RWPE2 (cell line): Measurements from ENCODE around the gene SLBP.

Experiments used
- ATAC-seq: fragments of 200-7000 bp; cut with Tn5 transposase; 3 replicates; pipeline ENCODE4 v1.9.1; 2021; ENCODE audit warnings: low read depth
- DNase-seq: peaks from one replicate; pipeline ENCODE4 v3.0.0-alpha.2; 2020; ENCODE audit warnings: low spot score
- H3K27ac ChIP-seq: fragments of 450-650 bp; 2 replicates; pipeline ENCODE4 v1.5.1; 2017; ENCODE audit warnings: mild to moderate bottlenecking; ENCODE audit not compliant: poor library complexity, severe bottlenecking
- H3K27me3 ChIP-seq: fragments of 250-450 bp; sonication (Bioruptor Pico); 2 replicates; pipeline ENCODE4 v1.5.1; 2021; ENCODE audit warnings: mild to moderate bottlenecking, moderate library complexity; ENCODE audit not compliant: insufficient read depth, poor library complexity, severe bottlenecking
- H3K36me3 ChIP-seq: fragments of 250-450 bp; sonication (Bioruptor Pico); 2 replicates; pipeline ENCODE4 v1.5.1; 2020; ENCODE audit warnings: low read depth, mild to moderate bottlenecking, moderate library complexity
- H3K4me1 ChIP-seq: fragments of 250-450 bp; sonication (Bioruptor Pico); 2 replicates; pipeline ENCODE4 v1.5.1; 2021; ENCODE audit warnings: mild to moderate bottlenecking, moderate library complexity; ENCODE audit not compliant: insufficient read depth, poor library complexity, severe bottlenecking
- H3K4me3 ChIP-seq: fragments of 250-450 bp; sonication (Bioruptor Pico); 2 replicates; pipeline ENCODE4 v1.5.1; 2021; ENCODE audit warnings: mild to moderate bottlenecking, moderate library complexity; ENCODE audit not compliant: severe bottlenecking
- H3K9me3 ChIP-seq: fragments of 250-450 bp; sonication (Bioruptor Pico); 2 replicates; pipeline ENCODE4 v1.5.1; 2021; ENCODE audit warnings: mild to moderate bottlenecking, moderate library complexity; ENCODE audit not compliant: severe bottlenecking
- TF ChIP-seq, protein P1 (sequence below): fragments of 450-650 bp; IDR thresholded peaks from one replicate; pipeline ENCODE4 v1.5.1; 2017; ENCODE audit warnings: mild to moderate bottlenecking, moderate library complexity; ENCODE audit not compliant: poor library complexity, severe bottlenecking

Gene SLBP

DNA sequence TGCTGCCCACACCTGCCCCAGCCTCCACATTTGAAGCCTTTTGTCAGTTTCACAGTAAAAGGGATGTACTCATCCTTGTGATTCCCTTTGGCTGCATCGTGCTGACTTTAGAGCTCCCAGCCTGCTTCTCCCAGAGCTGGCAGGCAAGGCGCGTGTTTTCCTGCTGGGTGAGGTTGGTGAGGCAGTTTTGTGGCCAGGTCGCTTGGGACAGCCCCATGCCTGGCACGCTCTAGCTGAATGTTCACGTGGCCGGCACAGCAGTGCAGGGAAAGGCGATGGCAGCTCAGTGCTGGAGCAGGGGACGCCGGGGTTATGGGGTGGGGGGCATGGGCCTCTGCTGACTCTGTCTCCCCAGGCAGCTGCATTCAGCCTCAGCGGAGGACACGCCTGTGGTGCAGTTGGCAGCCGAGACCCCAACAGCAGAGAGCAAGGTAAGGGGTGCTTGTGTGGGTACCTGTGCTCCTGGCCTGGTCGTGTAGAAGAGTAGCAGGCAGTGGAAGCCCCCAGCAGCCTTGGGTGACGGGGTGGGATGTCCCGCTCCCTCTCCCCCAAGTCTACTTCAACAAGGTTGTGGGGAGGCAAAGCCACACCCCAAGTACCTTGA is 18.5 kb upstream of the SLBP start:
- Histone ChIP-seq H3K9me3 (no peaks in the 10 kb centered on the region), H3K27ac (no peak overlapping the region), H3K36me3 (peaks cover 90% of the 10 kb centered on the region), H3K27me3 (no peaks in the 10 kb centered on the region), H3K4me1 (peaks cover 26% of the 10 kb centered on the region), H3K4me3 (no peak overlapping the region)
- TF ChIP-seq, protein P1, sequence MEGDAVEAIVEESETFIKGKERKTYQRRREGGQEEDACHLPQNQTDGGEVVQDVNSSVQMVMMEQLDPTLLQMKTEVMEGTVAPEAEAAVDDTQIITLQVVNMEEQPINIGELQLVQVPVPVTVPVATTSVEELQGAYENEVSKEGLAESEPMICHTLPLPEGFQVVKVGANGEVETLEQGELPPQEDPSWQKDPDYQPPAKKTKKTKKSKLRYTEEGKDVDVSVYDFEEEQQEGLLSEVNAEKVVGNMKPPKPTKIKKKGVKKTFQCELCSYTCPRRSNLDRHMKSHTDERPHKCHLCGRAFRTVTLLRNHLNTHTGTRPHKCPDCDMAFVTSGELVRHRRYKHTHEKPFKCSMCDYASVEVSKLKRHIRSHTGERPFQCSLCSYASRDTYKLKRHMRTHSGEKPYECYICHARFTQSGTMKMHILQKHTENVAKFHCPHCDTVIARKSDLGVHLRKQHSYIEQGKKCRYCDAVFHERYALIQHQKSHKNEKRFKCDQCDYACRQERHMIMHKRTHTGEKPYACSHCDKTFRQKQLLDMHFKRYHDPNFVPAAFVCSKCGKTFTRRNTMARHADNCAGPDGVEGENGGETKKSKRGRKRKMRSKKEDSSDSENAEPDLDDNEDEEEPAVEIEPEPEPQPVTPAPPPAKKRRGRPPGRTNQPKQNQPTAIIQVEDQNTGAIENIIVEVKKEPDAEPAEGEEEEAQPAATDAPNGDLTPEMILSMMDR = no peak
- ATAC-seq (no peak), DNase-seq (no peak)

DNA sequence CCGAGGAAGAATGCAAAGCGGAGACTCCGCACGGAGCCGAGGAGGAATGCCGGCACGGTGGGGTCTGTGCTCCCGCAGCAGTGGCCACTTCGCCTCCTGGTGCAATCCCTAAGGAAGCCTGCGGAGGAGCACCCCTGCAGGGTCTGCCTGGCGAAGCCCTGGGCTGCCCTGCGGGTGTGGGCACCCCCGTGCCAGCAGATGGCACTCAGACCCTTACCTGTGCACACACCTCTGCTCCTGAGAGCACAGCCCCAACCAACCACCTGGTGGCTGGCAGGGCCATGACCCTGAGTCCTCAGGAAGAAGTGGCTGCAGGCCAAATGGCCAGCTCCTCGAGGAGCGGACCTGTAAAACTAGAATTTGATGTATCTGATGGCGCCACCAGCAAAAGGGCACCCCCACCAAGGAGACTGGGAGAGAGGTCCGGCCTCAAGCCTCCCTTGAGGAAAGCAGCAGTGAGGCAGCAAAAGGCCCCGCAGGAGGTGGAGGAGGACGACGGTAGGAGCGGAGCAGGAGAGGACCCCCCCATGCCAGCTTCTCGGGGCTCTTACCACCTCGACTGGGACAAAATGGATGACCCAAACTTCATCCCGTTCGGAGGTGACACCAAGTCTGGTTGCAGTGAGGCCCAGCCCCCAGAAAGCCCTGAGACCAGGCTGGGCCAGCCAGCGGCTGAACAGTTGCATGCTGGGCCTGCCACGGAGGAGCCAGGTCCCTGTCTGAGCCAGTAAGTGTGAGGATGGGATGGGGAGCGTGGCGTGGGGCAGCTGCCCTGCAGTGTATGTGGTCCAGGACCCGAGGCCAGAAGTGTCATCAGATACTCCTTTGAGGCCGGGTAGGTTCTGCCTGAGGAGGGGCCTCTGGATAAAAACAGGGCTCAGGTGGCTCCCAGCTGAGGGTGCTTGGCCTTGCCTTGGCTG is 16.2 kb upstream of the SLBP start:
- H3K27me3 ChIP-seq = no peaks in the 10 kb centered on the region
- H3K4me1 ChIP-seq = peaks cover 26% of the 10 kb centered on the region
- H3K27ac ChIP-seq = peak overlapping the region; percentile 97
- no peak for DNase-seq
- TF ChIP-seq, protein P1 = no peak
- peaks cover 86% of the 10 kb centered on the region for H3K36me3 ChIP-seq
- H3K9me3 ChIP-seq = no peaks in the 10 kb centered on the region
- no peak for ATAC-seq
- H3K4me3 ChIP-seq = no peak overlapping the region

DNA sequence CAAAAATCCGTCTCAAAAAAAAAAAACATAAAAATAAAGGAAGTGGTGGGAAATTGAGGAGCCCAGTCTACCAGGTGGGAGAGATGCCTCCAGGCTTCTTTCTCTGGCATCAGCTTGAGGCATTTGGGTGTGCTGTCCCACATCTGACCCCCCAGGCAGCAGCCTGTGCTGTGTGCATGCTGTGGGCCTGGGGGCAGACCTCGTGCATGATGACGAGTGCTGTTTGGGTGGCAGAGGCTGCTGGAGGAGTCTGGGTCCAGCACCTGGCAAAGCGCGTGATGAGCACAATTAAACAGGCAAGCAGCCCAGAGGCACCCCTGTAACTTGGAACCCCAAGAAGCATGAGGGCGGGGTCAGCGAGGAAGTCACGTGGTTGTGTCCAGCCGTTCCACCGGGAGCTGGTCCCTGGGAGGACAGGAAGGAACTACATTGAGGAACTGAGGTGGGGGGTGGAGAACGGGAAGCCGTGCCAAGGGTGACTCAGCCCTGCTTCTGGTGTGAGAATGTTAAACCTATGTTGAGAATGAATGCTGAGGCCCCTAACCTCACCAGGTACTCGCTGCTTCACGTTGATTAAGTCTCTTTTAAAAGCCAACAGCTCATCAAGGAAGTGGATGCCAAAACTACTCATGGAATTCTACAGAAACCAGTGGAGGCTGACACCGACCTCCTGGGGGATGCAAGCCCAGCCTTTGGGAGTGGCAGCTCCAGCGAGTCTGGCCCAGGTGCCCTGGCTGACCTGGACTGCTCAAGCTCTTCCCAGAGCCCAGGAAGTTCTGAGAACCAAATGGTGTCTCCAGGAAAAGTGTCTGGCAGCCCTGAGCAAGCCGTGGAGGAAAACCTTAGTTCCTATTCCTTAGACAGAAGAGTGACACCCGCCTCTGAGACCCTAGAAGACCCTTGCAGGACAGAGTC is 15.3 kb upstream of the SLBP start:
- H3K27ac ChIP-seq = peak overlapping the region; percentile 97
- DNase-seq (peak; percentile 93), ATAC-seq (peak; percentile 88)
- H3K4me3 ChIP-seq = no peak overlapping the region
- H3K27me3 ChIP-seq = no peaks in the 10 kb centered on the region
- TF ChIP-seq, protein P1 = no peak
- no peaks in the 10 kb centered on the region for H3K9me3 ChIP-seq
- peaks cover 84% of the 10 kb centered on the region for H3K36me3 ChIP-seq
- H3K4me1 ChIP-seq = peaks cover 31% of the 10 kb centered on the region

DNA sequence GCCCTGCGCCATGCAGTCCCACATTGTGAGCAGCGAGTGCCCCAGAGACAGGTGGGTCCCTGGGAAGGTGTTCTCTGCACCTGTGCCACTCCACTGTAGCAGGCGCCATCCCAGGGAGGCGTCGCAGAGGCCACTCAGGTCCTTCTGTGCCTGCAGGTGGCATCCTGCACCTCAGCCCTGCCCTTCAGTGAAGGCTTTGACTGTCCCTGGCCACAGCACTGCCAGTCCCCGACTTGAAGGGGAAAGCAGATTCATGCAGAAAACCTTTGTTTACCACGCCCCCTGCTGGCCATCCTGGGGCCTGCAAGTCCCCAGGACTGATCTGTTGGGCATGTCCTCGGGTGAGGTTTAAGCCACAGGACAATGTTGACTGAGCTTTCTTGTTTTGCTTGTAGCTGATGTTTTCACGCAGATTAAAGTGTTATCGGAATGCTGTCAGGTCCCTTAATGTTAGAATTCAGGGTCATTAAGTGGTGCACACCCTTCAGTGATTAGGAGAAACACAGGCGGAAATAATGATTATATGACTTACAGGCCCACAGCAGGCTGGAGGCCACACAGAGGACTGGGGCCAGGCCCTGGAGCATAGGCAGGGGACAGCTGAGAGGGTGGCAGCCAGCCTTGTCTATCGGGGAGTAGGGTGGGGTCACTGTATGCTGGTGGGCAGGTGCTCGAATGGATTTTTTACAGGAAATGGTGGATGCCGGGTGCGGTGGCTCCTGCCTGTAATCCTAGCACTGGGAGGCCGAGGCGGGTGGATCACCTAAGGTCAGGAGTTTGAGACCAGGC is 14.2 kb upstream of the SLBP start:
- ATAC-seq (no peak), DNase-seq (peak; percentile 74)
- Histone ChIP-seq H3K4me1 (peaks cover 31% of the 10 kb centered on the region), H3K27ac (peak overlapping the region; percentile 97), H3K27me3 (no peaks in the 10 kb centered on the region), H3K9me3 (no peaks in the 10 kb centered on the region), H3K36me3 (peaks cover 82% of the 10 kb centered on the region), H3K4me3 (no peak overlapping the region)
- TF ChIP-seq, protein P1 = peak; percentile 94
